Colon (tissue), 2 donors: ENCODE measurements around the gene SDS.

Experiments used
- FAIRE-seq: peaks from 2 replicates; lab custom pipeline; 2012; peaks lifted over from hg19 to GRCh38; lab: Jason Lieb, UNC
- donor health status: control.
- donor health status: control.

SDS gene

DNA sequence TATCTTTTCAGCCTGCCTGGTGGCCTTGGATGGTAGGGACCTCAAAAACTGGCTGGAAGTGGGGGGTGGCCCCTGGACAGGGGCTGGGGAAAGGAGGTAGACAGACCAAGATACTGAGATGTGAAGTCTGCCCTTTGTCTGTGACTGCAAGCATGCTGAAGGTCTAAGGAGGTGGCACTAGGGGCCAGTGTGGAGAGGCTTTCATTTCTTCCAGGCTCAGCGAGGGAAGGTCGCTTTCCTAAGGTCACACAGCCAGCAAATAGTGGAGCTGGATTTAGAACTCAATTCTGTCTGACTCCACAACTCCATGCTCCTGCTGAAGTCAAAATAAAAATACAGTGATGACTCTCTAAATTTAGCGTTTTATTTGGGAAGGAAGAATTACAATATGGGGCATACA lies 56.6 kb downstream of the SDS start:
- FAIRE-seq = no peak

DNA sequence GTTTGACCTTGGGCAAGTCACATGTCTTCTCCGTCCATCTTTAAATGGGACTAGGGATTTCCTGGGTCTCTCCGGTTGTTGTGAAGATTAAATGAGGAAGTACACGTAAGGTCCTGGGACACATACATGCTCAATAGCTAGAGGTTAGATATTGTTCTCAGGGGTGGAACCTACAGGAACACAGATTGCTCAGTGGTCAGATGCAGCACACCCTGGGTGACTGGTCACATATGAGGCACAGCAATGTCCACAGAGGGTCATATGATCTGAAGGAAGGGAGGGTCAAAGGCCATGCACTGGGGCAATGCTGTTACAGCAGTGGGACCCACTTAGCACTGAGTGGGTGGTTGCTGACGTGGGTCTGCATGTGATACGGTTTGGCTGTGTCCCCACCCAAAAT lies 57.3 kb downstream of the SDS start:
- FAIRE-seq = no peak

GRCh38 chr12:113345318-113345717 lies 58.4 kb downstream of the SDS start:
- FAIRE-seq = no peak
